Mononuclear cell (primary cell): ENCODE data around the gene GRK3. TPM values are rescaled to one million over a fixed set of nuclear protein-coding genes. Genes with fewer than 3 reads are reported as not detected.
"Not testable (repeated sequence)": the region's sequence is repeated elsewhere in the genome, so short reads cannot be mapped to it uniquely, and the experiment has no call there.

Source experiments
- H3K27me3 ChIP-seq: 2 replicates; pipeline ENCODE4 v1.6.0; 2011; ENCODE audit warnings: low read length, control low read depth; ENCODE audit not compliant: insufficient read depth
- H3K4me1 ChIP-seq: 2 replicates; pipeline ENCODE4 v1.5.1; 2011; ENCODE audit warnings: mild to moderate bottlenecking, low read length, control low read depth; ENCODE audit not compliant: insufficient read depth
- H3K4me3 ChIP-seq: 2 replicates; pipeline ENCODE4 v1.5.1; 2011; ENCODE audit warnings: mild to moderate bottlenecking, low read length, moderate library complexity
- H3K9me3 ChIP-seq: 2 replicates; pipeline ENCODE4 v1.5.1; 2011; ENCODE audit warnings: low read depth, mild to moderate bottlenecking, control low read depth, low read length
- total RNA-seq: library from RNA; depleted of rRNA; stranded (reverse); fragments of >200 nt; gene quantifications from one replicate; pipeline ENCODE4 v1.2.3, GENCODE V29; 2012

GRK3 gene
- total RNA-seq, 1 donor, result 21.0 TPM

DNA sequence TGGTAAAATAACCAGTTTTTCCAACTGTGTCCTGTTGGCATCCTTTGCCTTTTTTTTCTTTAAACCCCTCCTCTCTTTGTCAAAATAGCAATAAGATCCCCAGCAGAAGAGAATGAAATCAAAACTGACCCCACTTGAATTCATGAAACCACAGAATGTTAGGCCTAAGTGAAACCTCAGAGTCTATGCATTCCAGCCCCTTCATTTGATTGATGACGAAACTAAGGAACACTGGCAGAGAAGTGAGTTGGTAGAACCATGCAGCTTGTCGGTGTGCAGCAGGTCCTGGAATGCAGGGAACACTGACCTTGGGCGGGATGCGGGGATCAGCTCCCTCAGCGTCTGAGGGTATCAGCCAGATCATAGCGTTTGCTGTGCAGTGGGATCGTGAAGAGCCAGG, 57.5 kb downstream of the GRK3 start:
- Histone ChIP-seq H3K4me1 (peaks cover 5% of the 10 kb centered on the region), H3K4me3 (no peak overlapping the region), H3K9me3 (no peaks in the 10 kb centered on the region), H3K27me3 (no peaks in the 10 kb centered on the region)

DNA sequence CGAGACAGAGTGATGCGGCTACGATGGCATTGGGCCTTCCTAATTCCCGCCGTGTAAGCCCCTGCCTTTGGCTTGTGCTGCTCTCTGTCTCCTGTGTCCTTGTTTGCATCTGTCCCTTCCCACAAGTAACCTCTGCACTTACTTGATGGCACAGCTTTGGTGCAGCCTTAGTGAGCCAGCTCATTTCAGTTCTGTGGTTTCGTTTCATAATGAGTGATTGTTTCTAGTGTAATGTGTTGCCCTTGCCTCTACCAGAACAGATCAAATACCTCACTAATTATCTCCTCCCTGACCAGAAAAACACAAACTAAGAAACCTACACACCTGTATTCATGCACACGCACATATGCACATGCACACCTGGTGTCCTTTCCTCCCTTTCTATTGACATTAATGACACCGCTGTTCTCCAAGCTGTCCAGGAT, 58.8 kb downstream of the GRK3 start:
- Histone ChIP-seq H3K27me3 (no peaks in the 10 kb centered on the region), H3K4me3 (no peak overlapping the region), H3K9me3 (no peaks in the 10 kb centered on the region), H3K4me1 (peaks cover 14% of the 10 kb centered on the region)

DNA sequence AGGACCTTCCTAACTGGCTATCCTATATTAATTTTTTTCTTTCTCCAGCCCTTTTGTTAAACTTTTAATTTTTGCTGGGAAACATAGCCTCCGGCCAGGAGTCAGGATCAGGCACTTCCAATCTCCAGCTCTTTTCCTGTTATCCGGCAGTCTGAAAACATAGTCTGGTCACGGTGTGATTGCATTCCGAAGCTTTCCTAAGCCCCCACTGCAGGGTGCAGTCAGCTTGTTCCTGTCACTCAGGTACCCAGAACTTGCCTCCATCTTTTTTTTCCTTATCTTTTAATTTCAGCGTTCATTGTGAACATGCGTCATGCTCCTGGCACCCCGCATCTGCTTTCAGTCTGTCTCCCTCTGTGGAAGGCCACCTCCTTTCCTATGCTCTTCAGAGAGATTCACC, 59.4 kb downstream of the GRK3 start:
- Histone ChIP-seq H3K27me3 (no peaks in the 10 kb centered on the region), H3K4me1 (peaks cover 14% of the 10 kb centered on the region), H3K9me3 (no peaks in the 10 kb centered on the region), H3K4me3 (no peak overlapping the region)

DNA sequence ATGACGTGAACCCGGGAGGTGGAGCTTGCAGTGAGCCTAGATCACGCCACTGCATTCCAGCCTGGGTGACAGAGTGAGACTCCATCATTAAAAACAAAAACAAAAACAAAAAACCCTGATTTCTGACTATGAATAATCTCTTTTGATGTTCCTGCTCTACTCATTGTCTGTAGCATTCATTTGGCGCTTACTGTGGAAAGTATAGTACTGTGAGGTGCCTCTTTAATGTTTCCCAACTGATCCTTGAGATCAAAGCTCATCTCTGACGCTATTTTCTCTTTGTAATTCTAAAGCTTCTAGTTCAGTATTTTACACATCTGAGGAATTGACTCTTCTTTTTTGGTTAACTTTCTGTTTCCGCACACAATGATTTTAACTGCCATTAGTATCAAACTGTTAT, 60.0 kb downstream of the GRK3 start:
- no peak overlapping the region for H3K4me3 ChIP-seq
- H3K4me1 ChIP-seq, result peaks cover 14% of the 10 kb centered on the region
- no peaks in the 10 kb centered on the region for H3K9me3 ChIP-seq
- H3K27me3 ChIP-seq, result no peaks in the 10 kb centered on the region

DNA sequence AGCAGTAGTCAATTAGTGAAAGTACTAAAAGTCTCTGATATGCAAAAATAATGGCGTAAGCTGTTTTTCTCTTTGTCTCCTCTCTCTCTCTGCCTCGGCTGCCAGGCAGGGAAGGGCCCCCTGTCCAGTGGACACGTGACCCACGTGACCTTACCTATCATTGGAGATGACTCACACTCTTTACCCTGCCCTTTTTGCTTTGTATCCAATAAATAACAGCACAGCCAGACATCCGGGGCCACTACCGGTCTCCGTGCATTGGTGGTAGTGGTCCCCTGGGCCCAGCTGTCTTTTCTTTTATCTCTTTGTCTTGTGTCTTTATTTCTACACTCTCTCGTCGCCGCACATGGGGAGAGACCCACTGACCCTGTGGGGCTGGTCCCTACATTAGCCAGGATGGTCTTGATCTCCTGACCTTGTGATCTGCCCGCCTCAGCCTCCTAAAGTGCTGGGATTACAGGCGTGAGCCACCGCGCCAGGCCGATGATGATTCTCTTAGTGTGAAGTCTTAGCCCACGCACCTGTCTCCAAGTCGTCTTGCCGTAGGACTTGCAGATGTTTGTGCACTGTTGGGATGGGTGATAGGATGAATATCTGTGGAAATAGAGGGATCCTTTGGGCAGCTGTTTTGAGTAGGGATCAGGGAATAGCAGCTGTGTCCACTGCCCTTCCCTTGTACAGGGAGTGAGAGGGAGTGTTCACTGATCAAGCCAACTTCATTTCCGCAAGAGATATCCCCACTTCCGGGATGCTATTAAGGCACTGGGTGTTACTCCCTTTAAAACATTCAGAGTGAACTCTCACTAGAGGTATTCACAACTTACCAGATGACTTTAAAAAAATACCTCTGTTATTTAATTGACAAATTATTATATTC, 61.5 kb downstream of the GRK3 start:
- H3K4me3 ChIP-seq, H3K9me3 ChIP-seq, H3K27me3 ChIP-seq: not testable (repeated sequence)
- H3K4me1 ChIP-seq, result peaks cover 14% of the 10 kb centered on the region

DNA sequence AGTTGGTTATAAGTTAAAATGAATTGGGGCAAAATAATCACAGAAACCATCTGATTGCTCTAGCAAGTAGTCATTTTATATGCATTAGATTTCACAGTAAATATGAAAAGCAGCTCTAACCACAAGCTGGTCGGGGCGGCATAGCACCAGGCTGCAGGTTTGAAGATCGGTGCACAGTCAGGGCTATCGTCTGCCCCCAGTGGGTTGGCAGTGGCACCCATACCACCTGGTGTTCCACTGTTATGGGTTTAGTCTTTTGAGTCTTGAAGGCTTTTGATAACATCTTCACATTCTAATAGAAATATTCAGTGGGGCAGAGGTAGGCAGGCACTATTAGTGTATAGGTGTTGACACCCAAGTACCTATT, 62.1 kb downstream of the GRK3 start:
- no peaks in the 10 kb centered on the region for H3K9me3 ChIP-seq
- peaks cover 14% of the 10 kb centered on the region for H3K4me1 ChIP-seq
- no peak overlapping the region for H3K4me3 ChIP-seq
- no peaks in the 10 kb centered on the region for H3K27me3 ChIP-seq

DNA sequence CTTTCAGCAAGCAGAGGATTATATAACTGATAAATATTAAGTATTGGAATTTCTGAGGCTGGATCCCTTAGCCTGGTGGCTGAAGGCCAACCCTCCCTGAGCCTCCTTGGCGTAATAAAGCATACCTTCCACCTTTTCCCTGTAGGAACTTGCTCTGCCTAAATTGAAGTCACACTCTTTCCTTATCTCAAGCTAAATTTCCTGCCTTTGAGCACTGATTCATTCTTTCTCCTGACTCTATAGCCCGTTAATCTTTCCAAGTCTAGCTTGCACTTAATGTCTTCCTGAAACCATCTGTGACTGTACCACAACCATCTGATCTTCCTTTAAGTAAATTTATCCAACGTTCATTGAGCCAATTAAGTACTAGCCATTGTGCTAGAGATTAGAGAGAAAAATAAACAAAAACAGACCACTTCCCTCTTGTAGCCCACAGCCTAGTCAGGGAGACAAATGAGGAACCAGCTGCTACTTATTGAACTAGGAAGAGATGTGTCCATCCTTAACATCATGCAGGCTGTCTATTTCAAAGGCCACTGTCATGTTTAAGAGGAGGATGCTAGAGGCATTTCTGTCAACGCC, 62.9 kb downstream of the GRK3 start:
- H3K27me3 ChIP-seq, result no peaks in the 10 kb centered on the region
- H3K4me3 ChIP-seq, result no peak overlapping the region
- peaks cover 14% of the 10 kb centered on the region for H3K4me1 ChIP-seq
- no peaks in the 10 kb centered on the region for H3K9me3 ChIP-seq

DNA sequence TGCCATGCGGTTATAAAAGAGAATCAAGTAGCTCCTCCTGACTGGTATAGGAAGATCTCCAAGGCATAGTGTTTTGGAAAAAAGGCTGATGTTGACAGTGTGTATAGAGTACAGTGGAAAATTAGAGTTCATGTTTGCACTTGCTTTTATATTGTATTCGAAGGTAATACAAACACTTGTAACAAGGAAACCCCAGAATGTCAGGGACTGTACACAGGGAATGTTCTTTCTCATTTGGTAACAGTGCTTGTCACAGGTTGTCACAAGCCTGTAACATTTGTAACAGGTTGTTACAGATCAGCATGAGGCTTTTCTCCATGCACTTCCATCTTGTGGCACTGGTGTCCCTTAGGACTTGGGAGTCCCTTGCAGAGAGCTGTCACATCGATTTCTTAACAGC, 64.0 kb downstream of the GRK3 start:
- Histone ChIP-seq H3K4me3 (no peak overlapping the region), H3K4me1 (peaks cover 14% of the 10 kb centered on the region), H3K27me3 (no peaks in the 10 kb centered on the region), H3K9me3 (no peaks in the 10 kb centered on the region)

DNA sequence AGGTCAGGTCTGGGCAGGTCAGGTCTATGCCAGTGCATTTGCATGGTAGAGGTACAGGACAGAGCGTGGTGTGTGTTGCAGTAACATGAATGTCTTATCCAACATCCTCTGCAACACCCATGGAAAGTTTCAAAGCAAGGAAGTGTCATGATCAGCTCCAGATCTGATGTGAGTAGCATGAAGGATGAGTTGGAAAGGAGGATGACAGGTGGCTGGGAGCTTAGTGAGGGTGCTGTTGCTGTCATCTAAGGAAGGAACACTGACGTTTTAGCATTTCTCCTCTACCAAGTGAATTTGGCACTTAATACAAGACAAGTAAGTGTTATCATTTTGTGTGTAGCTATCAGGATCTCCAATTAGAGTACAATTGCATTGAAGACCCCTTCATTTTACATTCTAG, 65.1 kb downstream of the GRK3 start:
- H3K4me1 ChIP-seq, result peaks cover 14% of the 10 kb centered on the region
- H3K9me3 ChIP-seq, result no peaks in the 10 kb centered on the region
- no peaks in the 10 kb centered on the region for H3K27me3 ChIP-seq
- H3K4me3 ChIP-seq, result no peak overlapping the region

DNA sequence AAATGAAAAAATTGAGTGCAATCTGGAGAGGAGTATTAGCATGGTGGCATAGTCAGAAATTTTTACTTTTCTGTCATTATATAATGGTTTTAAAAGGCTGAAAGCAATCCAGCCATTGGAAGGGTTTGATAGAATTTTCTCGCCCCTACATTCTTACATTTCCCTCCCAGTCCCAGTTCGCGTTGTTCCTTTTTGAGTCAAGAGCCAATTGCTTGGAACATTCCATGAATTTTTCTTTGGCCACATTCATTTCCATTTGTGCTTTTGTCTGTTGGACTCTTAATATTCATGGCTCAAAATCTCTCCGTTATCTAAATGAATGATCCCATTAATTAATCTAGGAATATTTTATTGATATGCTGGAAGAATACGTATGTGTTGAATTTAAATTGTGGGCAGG, 66.0 kb downstream of the GRK3 start:
- H3K4me1 ChIP-seq, result peaks cover 14% of the 10 kb centered on the region
- H3K27me3 ChIP-seq, result no peaks in the 10 kb centered on the region
- no peaks in the 10 kb centered on the region for H3K9me3 ChIP-seq
- no peak overlapping the region for H3K4me3 ChIP-seq

DNA sequence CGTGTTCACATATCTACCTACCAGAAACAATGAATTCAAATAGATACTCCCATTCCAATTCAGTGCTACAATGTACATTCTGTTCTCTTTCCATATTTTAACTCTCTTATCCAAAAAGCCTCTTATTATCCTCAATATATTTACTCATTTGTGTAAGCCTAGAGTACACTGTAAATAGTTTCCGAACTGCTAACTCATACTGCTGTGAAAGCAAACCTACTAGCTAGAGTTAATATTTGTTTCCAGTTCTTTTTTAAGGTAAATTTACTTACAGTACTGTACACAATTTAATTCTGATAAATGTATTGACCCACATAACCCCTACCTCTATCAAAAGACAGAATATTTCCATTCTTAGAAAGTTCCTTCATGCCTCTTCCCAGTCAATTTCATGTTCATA, 71.8 kb downstream of the GRK3 start:
- no peak overlapping the region for H3K4me3 ChIP-seq
- no peaks in the 10 kb centered on the region for H3K27me3 ChIP-seq
- H3K4me1 ChIP-seq, result no peaks in the 10 kb centered on the region
- peaks cover 10% of the 10 kb centered on the region for H3K9me3 ChIP-seq

DNA sequence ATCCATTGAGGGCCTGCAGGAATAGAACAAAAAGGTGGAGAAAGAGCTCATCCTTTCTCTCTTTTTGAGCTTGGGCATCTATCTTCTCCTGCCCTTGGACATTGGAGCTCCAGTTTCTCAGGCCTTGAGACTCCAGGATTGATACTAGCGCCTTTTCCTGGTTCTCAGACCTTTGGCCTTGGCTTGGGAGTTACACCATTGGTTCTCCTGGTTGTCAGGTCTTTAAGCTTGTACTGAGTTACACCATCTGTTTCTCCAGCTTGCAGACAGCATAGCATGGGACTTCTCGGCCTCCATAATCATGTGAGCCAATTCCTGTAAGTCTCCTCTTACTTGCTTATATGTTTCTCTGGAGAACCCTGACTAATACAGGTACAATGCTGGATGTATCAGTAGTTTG, 72.6 kb downstream of the GRK3 start:
- Histone ChIP-seq H3K9me3 (peaks cover 10% of the 10 kb centered on the region), H3K4me3 (no peak overlapping the region), H3K27me3 (no peaks in the 10 kb centered on the region), H3K4me1 (no peaks in the 10 kb centered on the region)

DNA sequence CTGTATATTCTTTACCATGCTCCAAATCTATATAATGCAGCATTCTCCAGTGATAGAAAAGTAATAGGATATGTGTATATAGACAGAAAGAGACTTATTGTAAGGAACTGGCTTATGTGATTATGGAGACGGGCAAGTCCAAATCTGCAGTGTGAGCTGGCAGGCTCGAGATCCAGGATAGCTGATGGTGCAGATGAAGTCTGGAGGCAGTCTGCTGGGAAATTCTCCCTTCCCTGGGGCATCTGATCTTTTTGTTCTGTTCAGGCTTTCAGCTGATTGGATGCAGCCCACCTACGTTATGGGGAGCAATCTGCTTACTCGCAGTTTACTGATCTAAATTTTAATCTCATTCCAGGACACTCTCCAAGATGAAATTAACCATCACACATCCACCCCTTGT, 73.2 kb downstream of the GRK3 start:
- H3K27me3 ChIP-seq, result no peaks in the 10 kb centered on the region
- H3K4me1 ChIP-seq, result no peaks in the 10 kb centered on the region
- no peak overlapping the region for H3K4me3 ChIP-seq
- peaks cover 10% of the 10 kb centered on the region for H3K9me3 ChIP-seq

DNA sequence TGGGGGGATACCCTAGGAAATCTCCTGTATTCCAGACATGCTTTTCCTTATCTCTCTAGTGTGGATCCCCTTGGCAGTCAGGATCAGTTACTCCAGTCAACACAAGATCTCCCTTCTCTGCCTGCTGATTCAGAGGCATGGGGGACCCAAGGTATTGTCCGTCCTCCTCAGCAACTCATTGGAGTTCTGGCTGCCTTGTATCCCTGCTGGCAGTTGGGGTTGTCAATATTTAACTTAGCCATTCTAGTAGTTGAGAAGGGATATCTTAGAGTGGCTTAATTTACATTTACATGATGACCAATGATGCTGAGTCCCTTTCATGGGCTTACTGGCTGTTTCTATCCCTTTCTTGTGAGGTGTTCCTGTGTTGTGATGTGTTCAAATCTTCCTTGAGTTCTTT, 74.2 kb downstream of the GRK3 start:
- H3K9me3 ChIP-seq, result peaks cover 10% of the 10 kb centered on the region
- H3K4me3 ChIP-seq, result no peak overlapping the region
- no peaks in the 10 kb centered on the region for H3K27me3 ChIP-seq
- no peaks in the 10 kb centered on the region for H3K4me1 ChIP-seq

DNA sequence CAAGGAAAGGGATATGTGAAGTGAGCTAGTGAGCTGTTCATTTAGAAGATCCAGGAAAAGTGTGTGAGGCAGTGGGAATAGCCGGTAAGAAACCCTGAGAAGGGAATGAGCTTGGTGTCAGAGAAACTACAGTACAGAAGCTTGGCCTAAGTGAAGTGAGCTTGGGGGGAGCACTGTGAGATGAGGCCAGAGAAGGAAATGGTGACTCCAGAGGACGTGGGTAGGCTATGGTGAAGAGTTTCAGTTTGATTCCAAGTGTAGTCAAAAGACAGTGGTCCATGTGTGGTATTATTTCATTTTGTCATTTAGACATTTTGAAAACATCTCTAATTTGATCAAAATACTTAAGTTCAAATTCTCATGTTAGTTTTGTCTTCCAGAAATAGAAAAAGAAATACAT, 77.2 kb downstream of the GRK3 start:
- H3K4me3 ChIP-seq, result no peak overlapping the region
- H3K27me3 ChIP-seq, result no peaks in the 10 kb centered on the region
- H3K9me3 ChIP-seq, result peaks cover 10% of the 10 kb centered on the region
- peaks cover 4% of the 10 kb centered on the region for H3K4me1 ChIP-seq
